Measurements from ENCODE around the gene HGD. TPM values are rescaled to one million over a fixed set of nuclear protein-coding genes. Genes with fewer than 3 reads are reported as not detected.
A peak's percentile ranks its signal among the peaks of the same experiment; 100 is the strongest.
"Not testable (repeated sequence)": the region's sequence is repeated elsewhere in the genome, so short reads cannot be mapped to it uniquely, and the experiment has no call there.

Gene HGD
- total RNA-seq, 1 donor from 2014 or later: 18.1 TPM

GRCh38 chr3:120625159-120625586, 56.9 kb downstream of the HGD start:
- no peak overlapping the region for H3K4me3 ChIP-seq (ENCODE audit: low read depth, low read length)
- DNase-seq (ENCODE audit: low read depth): no peak
- TF ChIP-seq CTCF (conservative IDR thresholded peaks at IDR 0.05; ENCODE audit: low read depth, low read length): no peak

GRCh38 chr3:120623727-120624093, 58.3 kb downstream of the HGD start:
- TF ChIP-seq CTCF (conservative IDR thresholded peaks at IDR 0.05; ENCODE audit: low read depth, low read length): no peak
- H3K4me3 ChIP-seq (ENCODE audit: low read depth, low read length): no peak overlapping the region
- DNase-seq (ENCODE audit: low read depth): no peak

GRCh38 chr3:120622870-120623726, 58.9 kb downstream of the HGD start:
- no peak for DNase-seq (ENCODE audit: low read depth)
- no peak overlapping the region for H3K4me3 ChIP-seq (ENCODE audit: low read depth, low read length)
- peak; percentile 31 for TF ChIP-seq CTCF (conservative IDR thresholded peaks at IDR 0.05; ENCODE audit: low read depth, low read length)

GRCh38 chr3:120622457-120622856, 59.6 kb downstream of the HGD start:
- TF ChIP-seq CTCF (conservative IDR thresholded peaks at IDR 0.05; ENCODE audit: low read depth, low read length): no peak
- DNase-seq (ENCODE audit: low read depth): no peak
- H3K4me3 ChIP-seq (ENCODE audit: low read depth, low read length): no peak overlapping the region

GRCh38 chr3:120616745-120617144, 65.3 kb downstream of the HGD start:
- DNase-seq (ENCODE audit: low read depth); H3K4me3 ChIP-seq (ENCODE audit: low read depth, low read length): not testable (repeated sequence)

GRCh38 chr3:120615847-120616609, 66.0 kb downstream of the HGD start:
- no peak overlapping the region for H3K4me3 ChIP-seq (ENCODE audit: low read depth, low read length)
- no peak for DNase-seq (ENCODE audit: low read depth)
- TF ChIP-seq CTCF (conservative IDR thresholded peaks at IDR 0.05; ENCODE audit: low read depth, low read length): no peak

- no peak for DNase-seq (ENCODE audit: low read depth)
- H3K4me3 ChIP-seq (ENCODE audit: low read depth, low read length): no peak overlapping the region
- TF ChIP-seq CTCF (conservative IDR thresholded peaks at IDR 0.05; ENCODE audit: low read depth, low read length): no peak
Measured at GRCh38 chr3:120614765-120615164, 67.3 kb downstream of the HGD start.

Measured in epithelial cell of proximal tubule (primary cell).